Ectodermal cell (in vitro differentiated cells): ENCODE measurements around the gene MED12L.

Source experiments
- H3K27ac ChIP-seq: 2 replicates; pipeline ENCODE4 v1.7.0; 2013; ENCODE audit warnings: mild to moderate bottlenecking, low read depth, low read length; ENCODE audit not compliant: insufficient read depth, poor library complexity, severe bottlenecking
- H3K27me3 ChIP-seq: 2 replicates; pipeline ENCODE4 v1.7.0; 2013; ENCODE audit warnings: mild to moderate bottlenecking, low read length; ENCODE audit not compliant: insufficient read depth, control insufficient read depth, poor library complexity, severe bottlenecking
- H3K36me3 ChIP-seq: one replicate; pipeline ENCODE4 v1.7.0; 2013; ENCODE audit warnings: low read length; ENCODE audit not compliant: control insufficient read depth, insufficient read depth
- H3K4me1 ChIP-seq: one replicate; pipeline ENCODE4 v1.7.0; 2013; ENCODE audit warnings: low read length; ENCODE audit not compliant: control insufficient read depth, insufficient read depth
- H3K4me3 ChIP-seq: 2 replicates; pipeline ENCODE4 v1.7.0; 2013; ENCODE audit warnings: low read depth, low read length, control low read depth; ENCODE audit not compliant: insufficient read depth
- H3K9me3 ChIP-seq: 2 replicates; pipeline ENCODE4 v1.7.0; 2013; ENCODE audit warnings: mild to moderate bottlenecking, low read length, moderate library complexity; ENCODE audit not compliant: control insufficient read depth
- WGBS, 2 experiments: methylation state at CpG; one replicate each; pipeline ENCODE4 v1.1.7; 2013; ENCODE audit warnings: missing lambda C conversion rate in 2 of 2; 5-methylcytosine and 5-hydroxymethylcytosine counted together

MED12L gene

GRCh38 chr3:151086484-151087456 lies 1.3 kb downstream of the MED12L start:
- H3K27ac ChIP-seq, result peak overlapping the region; percentile 76

GRCh38 chr3:151087648-151088047 lies 2.2 kb downstream of the MED12L start:
- Histone ChIP-seq H3K27ac (no peak overlapping the region), H3K36me3 (no peaks in the 10 kb centered on the region), H3K4me3 (peak overlapping the region; percentile 88), H3K9me3 (no peaks in the 10 kb centered on the region), H3K4me1 (peaks cover 9% of the 10 kb centered on the region), H3K27me3 (peaks cover 17% of the 10 kb centered on the region)
- WGBS, 2 experiments, result 25 to 27% methylated on average over 2 of the region's 2 CpGs

More at GRCh38 chr3:151086484-151087456, 1.3 kb downstream of the MED12L start:
- Histone ChIP-seq H3K4me3 (peak overlapping the region; percentile 88), H3K36me3 (no peaks in the 10 kb centered on the region), H3K4me1 (peaks cover 11% of the 10 kb centered on the region), H3K27me3 (peaks cover 17% of the 10 kb centered on the region), H3K9me3 (no peaks in the 10 kb centered on the region)
- 0% methylated on average over 81 of the region's 81 CpGs for WGBS, 2 experiments

DNA sequence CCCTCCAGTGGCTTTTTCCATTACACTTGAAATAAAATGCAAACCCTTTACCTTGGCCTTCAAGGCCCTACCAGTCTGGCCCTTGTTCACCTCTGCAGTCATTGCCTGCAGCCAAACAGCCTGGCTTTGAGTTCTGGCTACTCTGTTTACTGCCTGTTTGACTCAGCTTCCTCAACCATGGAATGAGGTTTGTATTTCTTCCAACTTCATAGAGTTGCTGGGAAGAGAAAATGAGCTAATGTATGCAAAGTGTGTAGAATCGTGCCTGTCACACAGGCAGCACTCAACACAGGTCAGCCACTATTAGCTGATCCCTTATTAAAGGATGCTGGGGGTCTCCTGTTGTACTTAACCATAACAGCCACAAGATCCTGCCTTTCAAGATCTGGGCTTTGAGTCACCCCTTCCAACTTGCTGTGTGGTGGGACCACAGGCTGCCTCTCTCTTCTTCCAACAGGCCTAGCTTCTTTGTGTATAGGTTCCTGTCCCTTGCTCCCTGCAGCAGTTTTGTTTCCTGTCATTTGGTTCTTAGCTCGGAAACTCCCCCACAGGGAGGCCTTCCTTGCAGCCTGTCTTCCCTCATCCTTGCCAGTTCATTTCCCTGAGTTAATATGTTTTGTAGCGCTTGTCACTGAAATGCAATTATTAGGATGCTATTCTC lies 6.4 kb downstream of the MED12L start:
- H3K27ac ChIP-seq, result no peak overlapping the region
- no peaks in the 10 kb centered on the region for H3K9me3 ChIP-seq
- no peak overlapping the region for H3K4me3 ChIP-seq
- WGBS, 2 experiments, result 88% methylated on average over 3 of the region's 3 CpGs
- peaks cover 10% of the 10 kb centered on the region for H3K27me3 ChIP-seq
- peaks cover 7% of the 10 kb centered on the region for H3K4me1 ChIP-seq
- no peaks in the 10 kb centered on the region for H3K36me3 ChIP-seq

DNA sequence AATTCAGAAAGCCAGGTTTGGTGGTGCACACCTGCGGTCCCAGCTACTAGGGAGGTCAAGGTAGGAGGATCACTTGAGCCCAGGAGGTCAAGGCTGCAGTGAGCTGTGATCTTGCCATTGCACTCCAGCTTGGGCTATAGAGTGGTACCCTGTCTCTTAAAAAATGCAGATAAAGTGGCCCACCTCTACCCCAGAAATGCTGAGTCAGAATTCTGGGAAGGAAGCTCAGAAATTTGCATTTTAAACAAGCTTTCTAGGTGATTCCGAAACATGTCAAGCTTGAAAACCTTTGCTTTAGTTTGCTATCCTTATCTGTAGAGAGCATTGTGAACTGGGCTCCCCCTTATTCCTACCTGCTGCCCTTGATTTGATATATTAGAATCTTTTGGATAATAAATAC lies 7.7 kb downstream of the MED12L start:
- Histone ChIP-seq H3K27me3 (no peaks in the 10 kb centered on the region), H3K4me1 (peaks cover 9% of the 10 kb centered on the region), H3K4me3 (no peak overlapping the region), H3K9me3 (no peaks in the 10 kb centered on the region), H3K27ac (no peak overlapping the region), H3K36me3 (no peaks in the 10 kb centered on the region)
- 91 to 93% methylated on average over 2 of the region's 2 CpGs for WGBS, 2 experiments

DNA sequence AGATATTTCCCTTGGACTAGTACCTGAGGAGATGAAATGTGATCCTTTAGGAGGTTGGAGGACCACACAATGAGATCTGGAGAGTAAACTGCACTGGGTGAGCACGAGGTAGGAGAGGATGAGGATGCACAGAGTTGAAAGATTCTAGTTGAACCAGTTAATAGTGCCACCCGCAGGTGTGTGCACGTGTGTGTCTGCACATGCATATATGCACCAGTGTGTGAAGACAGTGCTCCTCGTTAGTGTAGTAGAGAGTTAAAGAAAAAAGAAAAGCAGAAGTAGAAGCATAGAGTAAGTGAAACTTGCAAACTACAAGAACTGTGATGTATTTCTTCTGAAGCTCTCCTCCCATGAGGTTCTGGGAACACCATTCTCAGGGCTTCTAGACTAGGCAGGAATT lies 8.4 kb downstream of the MED12L start:
- H3K27me3 ChIP-seq, result no peaks in the 10 kb centered on the region
- 82 to 84% methylated on average over 4 of the region's 4 CpGs for WGBS, 2 experiments

GRCh38 chr3:151096716-151097115 lies 11.3 kb downstream of the MED12L start:
- H3K4me1 ChIP-seq, result peaks cover 12% of the 10 kb centered on the region
- H3K36me3 ChIP-seq, result no peaks in the 10 kb centered on the region
- no peak overlapping the region for H3K4me3 ChIP-seq
- no peak overlapping the region for H3K27ac ChIP-seq
- H3K27me3 ChIP-seq, result no peaks in the 10 kb centered on the region
- H3K9me3 ChIP-seq, result no peaks in the 10 kb centered on the region
- 76 to 79% methylated on average over 2 of the region's 2 CpGs for whole genome bisulfite sequencing, 2 experiments

More for the DNA sequence above, 8.4 kb downstream of the MED12L start:
- Histone ChIP-seq H3K4me3 (no peak overlapping the region), H3K36me3 (no peaks in the 10 kb centered on the region), H3K4me1 (peaks cover 9% of the 10 kb centered on the region), H3K9me3 (no peaks in the 10 kb centered on the region), H3K27ac (no peak overlapping the region)

DNA sequence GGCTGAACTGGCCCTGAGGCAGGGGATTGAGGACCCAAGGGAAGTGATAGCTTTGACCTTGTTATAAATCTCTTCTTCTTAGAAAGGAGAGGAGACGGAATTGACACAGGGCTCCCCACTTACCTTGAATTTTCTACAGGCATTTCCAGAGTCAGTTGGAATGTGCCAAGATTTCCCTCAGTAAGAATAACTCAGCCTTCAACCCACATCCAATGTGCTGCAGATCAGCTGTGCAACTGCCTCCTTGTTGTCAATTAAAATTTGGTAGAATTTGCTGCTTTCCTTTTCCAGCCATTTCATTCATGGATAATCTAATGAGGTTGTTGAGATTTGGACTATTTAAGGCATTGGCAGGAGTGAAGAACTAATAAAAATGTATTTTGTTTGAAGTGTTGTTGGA lies 14.6 kb downstream of the MED12L start:
- no peaks in the 10 kb centered on the region for H3K27me3 ChIP-seq
- H3K9me3 ChIP-seq, result no peaks in the 10 kb centered on the region
- no peak overlapping the region for H3K27ac ChIP-seq
- H3K4me3 ChIP-seq, result no peak overlapping the region
- whole genome bisulfite sequencing, 2 experiments, result 86% methylated on average over 1 of the region's 1 CpG
- H3K36me3 ChIP-seq, result no peaks in the 10 kb centered on the region
- peaks cover 24% of the 10 kb centered on the region for H3K4me1 ChIP-seq

DNA sequence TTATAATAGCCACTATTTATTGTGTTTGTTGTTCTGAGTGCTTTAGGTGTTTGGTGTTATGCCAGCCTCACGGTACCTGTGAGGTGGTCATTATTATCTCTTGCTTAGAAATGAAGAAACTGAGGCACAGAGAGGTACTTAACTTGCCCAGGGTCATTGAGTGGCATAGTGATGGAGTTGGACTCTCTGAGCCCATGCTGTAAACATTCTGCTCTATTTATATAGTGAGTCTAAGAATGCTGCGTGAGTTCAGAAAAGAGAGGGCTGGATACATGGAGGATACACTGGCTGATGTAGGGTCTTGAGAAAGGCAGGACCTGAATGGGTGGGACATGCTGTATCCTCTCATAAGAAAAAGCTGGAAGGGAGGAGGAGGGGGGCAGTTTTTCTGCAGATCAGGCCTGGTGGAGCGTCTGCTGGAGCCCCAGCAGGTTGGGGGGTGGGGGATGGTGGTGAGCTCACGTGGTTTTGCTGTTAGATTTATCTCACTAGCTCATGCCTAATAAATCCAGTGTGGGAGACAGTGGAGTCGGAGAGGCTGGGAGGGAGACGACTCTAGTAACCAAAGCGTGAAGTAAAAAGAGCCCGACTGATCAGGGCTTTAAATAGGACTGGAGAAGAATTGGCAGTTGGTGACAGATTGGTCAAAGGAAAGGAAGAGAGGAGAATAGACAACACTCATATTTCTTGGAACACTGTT lies 16.0 kb downstream of the MED12L start:
- Histone ChIP-seq H3K9me3 (no peaks in the 10 kb centered on the region), H3K27ac (no peak overlapping the region), H3K4me3 (no peak overlapping the region), H3K4me1 (peaks cover 21% of the 10 kb centered on the region), H3K36me3 (no peaks in the 10 kb centered on the region), H3K27me3 (no peaks in the 10 kb centered on the region)
- 74 to 78% methylated on average over 8 of the region's 8 CpGs for WGBS, 2 experiments

GRCh38 chr3:151106311-151106710 lies 20.8 kb downstream of the MED12L start:
- H3K27me3 ChIP-seq, result no peaks in the 10 kb centered on the region
- no peaks in the 10 kb centered on the region for H3K9me3 ChIP-seq
- peaks cover 29% of the 10 kb centered on the region for H3K4me1 ChIP-seq
- no peak overlapping the region for H3K4me3 ChIP-seq
- no peak overlapping the region for H3K27ac ChIP-seq
- WGBS, 2 experiments, result 85 to 94% methylated on average over 2 of the region's 2 CpGs
- no peaks in the 10 kb centered on the region for H3K36me3 ChIP-seq

DNA sequence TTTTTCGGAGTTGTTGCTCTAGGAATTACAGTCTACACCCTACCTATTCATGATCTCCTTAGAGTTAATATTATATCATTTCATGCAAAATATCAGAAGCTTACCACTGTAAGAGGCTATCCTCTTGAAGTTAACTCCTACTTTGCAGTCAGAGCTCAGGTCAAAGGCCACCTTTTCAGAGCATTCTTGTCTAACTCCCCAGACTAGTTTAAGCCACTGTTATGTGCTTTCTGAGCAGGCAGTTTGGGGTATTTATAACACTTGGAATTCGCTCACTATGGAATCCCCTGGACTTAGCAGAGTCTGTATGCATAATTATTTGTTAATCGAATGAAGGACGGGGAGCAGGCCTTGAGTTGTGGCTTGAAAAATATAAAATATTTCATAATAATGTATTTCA lies 21.7 kb downstream of the MED12L start:
- no peak overlapping the region for H3K27ac ChIP-seq
- H3K4me3 ChIP-seq, result no peak overlapping the region

More for the DNA sequence above, 21.7 kb downstream of the MED12L start:
- Histone ChIP-seq H3K4me1 (peaks cover 20% of the 10 kb centered on the region), H3K36me3 (no peaks in the 10 kb centered on the region), H3K27me3 (no peaks in the 10 kb centered on the region), H3K9me3 (no peaks in the 10 kb centered on the region)
- 68 to 91% methylated on average over 3 of the region's 4 CpGs for WGBS, 2 experiments
